HEK293 (cell line): ENCODE data around the gene IST1.

Source experiments
- REST ChIP-seq: fragments of 450-650 bp; formaldehyde crosslinking; IDR thresholded peaks from 2 replicates; pipeline ENCODE4 v1.5.1; 2016; ENCODE audit warnings: missing biosample characterization, missing genetic modification characterization
- ZNF324 ChIP-seq: fragments of 450-650 bp; formaldehyde crosslinking; IDR thresholded peaks from 2 replicates; pipeline ENCODE4 v1.5.1; 2016; ENCODE audit warnings: missing biosample characterization, missing genetic modification characterization
- ZNF350 ChIP-seq: fragments of 450-650 bp; formaldehyde crosslinking; IDR thresholded peaks from 2 replicates; pipeline ENCODE4 v1.5.0; 2017; ENCODE audit warnings: missing biosample characterization, mild to moderate bottlenecking, missing genetic modification characterization
- TF ChIP-seq, protein P1 (sequence below): fragments of 450-650 bp; formaldehyde crosslinking; IDR thresholded peaks from 2 replicates; pipeline ENCODE4 v1.5.1; 2016; ENCODE audit warnings: missing biosample characterization, missing genetic modification characterization
- TF ChIP-seq, protein P2 (sequence below): IDR thresholded peaks from 2 replicates; pipeline ENCODE4 v1.6.1; 2011; ENCODE audit warnings: mild to moderate bottlenecking, low read depth, low read length, borderline replicate concordance
- TF ChIP-seq, protein P3 (sequence below): fragments of 450-650 bp; IDR thresholded peaks from 2 replicates; pipeline ENCODE4 v1.5.1; 2018; ENCODE audit warnings: missing biosample characterization, mild to moderate bottlenecking, missing genetic modification characterization

DNA sequence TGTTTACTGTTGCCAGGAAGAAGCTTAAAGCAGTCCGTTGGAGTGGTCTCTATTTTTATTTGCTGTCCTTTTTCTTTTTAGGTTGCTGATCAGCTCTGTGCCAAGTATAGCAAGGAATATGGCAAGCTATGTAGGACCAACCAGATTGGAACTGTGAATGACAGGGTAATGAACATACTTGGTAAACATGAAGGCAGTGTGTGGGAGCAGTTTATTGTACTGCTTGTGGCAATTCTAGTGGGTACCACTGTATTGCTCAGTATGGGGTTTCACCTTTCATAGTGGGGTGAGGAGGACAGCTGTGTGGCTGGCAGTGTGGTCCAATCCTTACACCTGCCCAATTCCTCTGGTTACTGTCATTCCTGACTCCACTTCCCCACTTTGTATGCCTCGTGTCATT is 25.3 kb downstream of the IST1 start:
- TF ChIP-seq, protein P1, sequence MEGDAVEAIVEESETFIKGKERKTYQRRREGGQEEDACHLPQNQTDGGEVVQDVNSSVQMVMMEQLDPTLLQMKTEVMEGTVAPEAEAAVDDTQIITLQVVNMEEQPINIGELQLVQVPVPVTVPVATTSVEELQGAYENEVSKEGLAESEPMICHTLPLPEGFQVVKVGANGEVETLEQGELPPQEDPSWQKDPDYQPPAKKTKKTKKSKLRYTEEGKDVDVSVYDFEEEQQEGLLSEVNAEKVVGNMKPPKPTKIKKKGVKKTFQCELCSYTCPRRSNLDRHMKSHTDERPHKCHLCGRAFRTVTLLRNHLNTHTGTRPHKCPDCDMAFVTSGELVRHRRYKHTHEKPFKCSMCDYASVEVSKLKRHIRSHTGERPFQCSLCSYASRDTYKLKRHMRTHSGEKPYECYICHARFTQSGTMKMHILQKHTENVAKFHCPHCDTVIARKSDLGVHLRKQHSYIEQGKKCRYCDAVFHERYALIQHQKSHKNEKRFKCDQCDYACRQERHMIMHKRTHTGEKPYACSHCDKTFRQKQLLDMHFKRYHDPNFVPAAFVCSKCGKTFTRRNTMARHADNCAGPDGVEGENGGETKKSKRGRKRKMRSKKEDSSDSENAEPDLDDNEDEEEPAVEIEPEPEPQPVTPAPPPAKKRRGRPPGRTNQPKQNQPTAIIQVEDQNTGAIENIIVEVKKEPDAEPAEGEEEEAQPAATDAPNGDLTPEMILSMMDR (tag by site-specific recombination) = no peak
- no peak for TF ChIP-seq ZNF350 (tag by site-specific recombination)
- TF ChIP-seq, protein P2, sequence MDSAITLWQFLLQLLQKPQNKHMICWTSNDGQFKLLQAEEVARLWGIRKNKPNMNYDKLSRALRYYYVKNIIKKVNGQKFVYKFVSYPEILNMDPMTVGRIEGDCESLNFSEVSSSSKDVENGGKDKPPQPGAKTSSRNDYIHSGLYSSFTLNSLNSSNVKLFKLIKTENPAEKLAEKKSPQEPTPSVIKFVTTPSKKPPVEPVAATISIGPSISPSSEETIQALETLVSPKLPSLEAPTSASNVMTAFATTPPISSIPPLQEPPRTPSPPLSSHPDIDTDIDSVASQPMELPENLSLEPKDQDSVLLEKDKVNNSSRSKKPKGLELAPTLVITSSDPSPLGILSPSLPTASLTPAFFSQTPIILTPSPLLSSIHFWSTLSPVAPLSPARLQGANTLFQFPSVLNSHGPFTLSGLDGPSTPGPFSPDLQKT = no peak
- TF ChIP-seq ZNF324 (tag by site-specific recombination) = no peak
- TF ChIP-seq REST = no peak
- TF ChIP-seq, protein P3, sequence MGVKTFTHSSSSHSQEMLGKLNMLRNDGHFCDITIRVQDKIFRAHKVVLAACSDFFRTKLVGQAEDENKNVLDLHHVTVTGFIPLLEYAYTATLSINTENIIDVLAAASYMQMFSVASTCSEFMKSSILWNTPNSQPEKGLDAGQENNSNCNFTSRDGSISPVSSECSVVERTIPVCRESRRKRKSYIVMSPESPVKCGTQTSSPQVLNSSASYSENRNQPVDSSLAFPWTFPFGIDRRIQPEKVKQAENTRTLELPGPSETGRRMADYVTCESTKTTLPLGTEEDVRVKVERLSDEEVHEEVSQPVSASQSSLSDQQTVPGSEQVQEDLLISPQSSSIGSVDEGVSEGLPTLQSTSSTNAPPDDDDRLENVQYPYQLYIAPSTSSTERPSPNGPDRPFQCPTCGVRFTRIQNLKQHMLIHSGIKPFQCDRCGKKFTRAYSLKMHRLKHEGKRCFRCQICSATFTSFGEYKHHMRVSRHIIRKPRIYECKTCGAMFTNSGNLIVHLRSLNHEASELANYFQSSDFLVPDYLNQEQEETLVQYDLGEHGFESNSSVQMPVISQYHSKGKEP (tag by site-specific recombination) = no peak
